Measurements from ENCODE around the gene CDKL5. TPM values are rescaled to one million over a fixed set of nuclear protein-coding genes. Genes with fewer than 3 reads are reported as not detected.

Gene CDKL5
- total RNA-seq, 2 experiments from 2014 or later: 1.2 to 1.4 TPM

GRCh38 chrX:18548996-18549395 lies 123.6 kb downstream of the CDKL5 start:
- no peak for DNase-seq
- no peaks in the 10 kb centered on the region for H3K36me3 Mint-ChIP-seq
- H3K4me3 Mint-ChIP-seq: no peak overlapping the region
- intact Hi-C loops (cut with micrococcal nuclease): no loop called here
- ChIA-PET POLR2A (no interaction called here), CTCF (no interaction called here)
- H3K9me3 Mint-ChIP-seq: no peaks in the 10 kb centered on the region
- H3K27ac Mint-ChIP-seq: no peak overlapping the region
- H3K27me3 Mint-ChIP-seq: no peaks in the 10 kb centered on the region
- H3K4me1 Mint-ChIP-seq (ENCODE audit: low read depth): no peaks in the 10 kb centered on the region

GRCh38 chrX:18549643-18550042 lies 124.2 kb downstream of the CDKL5 start:
- CTCF ChIA-PET: no interaction called here
- DNase-seq: no peak
- no peaks in the 10 kb centered on the region for H3K36me3 Mint-ChIP-seq
- POLR2A ChIA-PET: no interaction called here
- H3K27ac Mint-ChIP-seq: no peak overlapping the region
- H3K4me1 Mint-ChIP-seq (ENCODE audit: low read depth): no peaks in the 10 kb centered on the region
- no peaks in the 10 kb centered on the region for H3K9me3 Mint-ChIP-seq
- intact Hi-C loops (cut with micrococcal nuclease): no loop called here
- H3K27me3 Mint-ChIP-seq: no peaks in the 10 kb centered on the region
- no peak overlapping the region for H3K4me3 Mint-ChIP-seq

- ChIA-PET POLR2A (no interaction called here), CTCF (no interaction called here)
- Mint-ChIP-seq H3K4me3 (no peak overlapping the region), H3K27ac (no peak overlapping the region), H3K9me3 (no peaks in the 10 kb centered on the region), H3K27me3 (no peaks in the 10 kb centered on the region), H3K36me3 (no peaks in the 10 kb centered on the region), H3K4me1 (ENCODE audit: low read depth) (no peaks in the 10 kb centered on the region)
- no peak for DNase-seq
- intact Hi-C loops (cut with micrococcal nuclease): no loop called here
Measured at GRCh38 chrX:18557879-18558278, 132.5 kb downstream of the CDKL5 start.

GRCh38 chrX:18558799-18559198 lies 133.4 kb downstream of the CDKL5 start:
- Mint-ChIP-seq H3K4me1 (ENCODE audit: low read depth) (no peaks in the 10 kb centered on the region), H3K27ac (no peak overlapping the region), H3K27me3 (no peaks in the 10 kb centered on the region), H3K36me3 (no peaks in the 10 kb centered on the region), H3K9me3 (no peaks in the 10 kb centered on the region), H3K4me3 (no peak overlapping the region)
- DNase-seq: no peak
- CTCF ChIA-PET: no interaction called here
- intact Hi-C loops (cut with micrococcal nuclease): no loop called here
- POLR2A ChIA-PET: no interaction called here

GRCh38 chrX:18561020-18561419 lies 135.6 kb downstream of the CDKL5 start:
- H3K27ac Mint-ChIP-seq: no peak overlapping the region
- no peaks in the 10 kb centered on the region for H3K9me3 Mint-ChIP-seq
- intact Hi-C loops (cut with micrococcal nuclease): no loop called here
- H3K27me3 Mint-ChIP-seq: no peaks in the 10 kb centered on the region
- no peaks in the 10 kb centered on the region for H3K4me1 Mint-ChIP-seq (ENCODE audit: low read depth)
- H3K4me3 Mint-ChIP-seq: no peak overlapping the region
- CTCF ChIA-PET: no interaction called here
- DNase-seq: no peak
- POLR2A ChIA-PET: no interaction called here
- H3K36me3 Mint-ChIP-seq: no peaks in the 10 kb centered on the region

- POLR2A ChIA-PET: no interaction called here
- intact Hi-C loops (cut with micrococcal nuclease): no loop called here
Measured at GRCh38 chrX:18565727-18566126, 140.3 kb downstream of the CDKL5 start.

GRCh38 chrX:18566748-18567147 lies 141.3 kb downstream of the CDKL5 start:
- Mint-ChIP-seq H3K9me3 (no peaks in the 10 kb centered on the region), H3K27me3 (no peaks in the 10 kb centered on the region), H3K4me3 (no peak overlapping the region), H3K4me1 (ENCODE audit: low read depth) (no peaks in the 10 kb centered on the region), H3K27ac (no peak overlapping the region), H3K36me3 (peaks cover 5% of the 10 kb centered on the region)
- intact Hi-C loops (cut with micrococcal nuclease): no loop called here
- ChIA-PET CTCF (no interaction called here), POLR2A (no interaction called here)
- DNase-seq: no peak

More at GRCh38 chrX:18565727-18566126, 140.3 kb downstream of the CDKL5 start:
- Mint-ChIP-seq H3K27ac (no peak overlapping the region), H3K4me1 (ENCODE audit: low read depth) (no peaks in the 10 kb centered on the region), H3K4me3 (no peak overlapping the region), H3K36me3 (peaks cover 5% of the 10 kb centered on the region), H3K9me3 (no peaks in the 10 kb centered on the region), H3K27me3 (no peaks in the 10 kb centered on the region)
- CTCF ChIA-PET: no interaction called here
- no peak for DNase-seq

- no peak for DNase-seq
- no peak overlapping the region for H3K27ac Mint-ChIP-seq
- H3K27me3 Mint-ChIP-seq: no peaks in the 10 kb centered on the region
- no peaks in the 10 kb centered on the region for H3K9me3 Mint-ChIP-seq
- no peaks in the 10 kb centered on the region for H3K4me1 Mint-ChIP-seq (ENCODE audit: low read depth)
- H3K36me3 Mint-ChIP-seq: peaks cover 2% of the 10 kb centered on the region
- H3K4me3 Mint-ChIP-seq: no peak overlapping the region
- intact Hi-C loops (cut with micrococcal nuclease): no loop called here
- POLR2A ChIA-PET: no interaction called here
- CTCF ChIA-PET: interaction anchor here (0.6 kb wide), 1 partner anchor 498 kb away, joined by 4 read pairs; no protein-coding TSS in a partner anchor
Measured at GRCh38 chrX:18573556-18573955, 148.1 kb downstream of the CDKL5 start.

GRCh38 chrX:18574591-18574990 lies 149.2 kb downstream of the CDKL5 start:
- Mint-ChIP-seq H3K4me1 (ENCODE audit: low read depth) (no peaks in the 10 kb centered on the region), H3K9me3 (no peaks in the 10 kb centered on the region), H3K4me3 (no peak overlapping the region), H3K27ac (no peak overlapping the region), H3K27me3 (no peaks in the 10 kb centered on the region), H3K36me3 (peaks cover 2% of the 10 kb centered on the region)
- intact Hi-C loops (cut with micrococcal nuclease): no loop called here
- ChIA-PET CTCF (no interaction called here), POLR2A (no interaction called here)
- DNase-seq: no peak

- Mint-ChIP-seq H3K36me3 (no peaks in the 10 kb centered on the region), H3K4me1 (ENCODE audit: low read depth) (no peaks in the 10 kb centered on the region), H3K4me3 (no peak overlapping the region), H3K9me3 (no peaks in the 10 kb centered on the region), H3K27ac (no peak overlapping the region), H3K27me3 (no peaks in the 10 kb centered on the region)
- DNase-seq: no peak
- POLR2A ChIA-PET: no interaction called here
- intact Hi-C loops (cut with micrococcal nuclease): no loop called here
- CTCF ChIA-PET: no interaction called here
Measured at GRCh38 chrX:18575744-18576143, 150.3 kb downstream of the CDKL5 start.

GRCh38 chrX:18577400-18577799 lies 152.0 kb downstream of the CDKL5 start:
- Mint-ChIP-seq H3K9me3 (no peaks in the 10 kb centered on the region), H3K4me1 (ENCODE audit: low read depth) (no peaks in the 10 kb centered on the region), H3K27ac (no peak overlapping the region), H3K36me3 (no peaks in the 10 kb centered on the region), H3K27me3 (no peaks in the 10 kb centered on the region), H3K4me3 (no peak overlapping the region)
- ChIA-PET CTCF (no interaction called here), POLR2A (no interaction called here)
- DNase-seq: no peak
- intact Hi-C loops (cut with micrococcal nuclease): no loop called here

GRCh38 chrX:18578546-18578945 lies 153.1 kb downstream of the CDKL5 start:
- CTCF ChIA-PET: no interaction called here
- intact Hi-C loops (cut with micrococcal nuclease): no loop called here
- Mint-ChIP-seq H3K27me3 (no peaks in the 10 kb centered on the region), H3K4me3 (no peak overlapping the region), H3K27ac (no peak overlapping the region), H3K9me3 (no peaks in the 10 kb centered on the region), H3K4me1 (ENCODE audit: low read depth) (no peaks in the 10 kb centered on the region), H3K36me3 (no peaks in the 10 kb centered on the region)
- POLR2A ChIA-PET: no interaction called here
- DNase-seq: no peak

- H3K9me3 Mint-ChIP-seq: no peaks in the 10 kb centered on the region
- intact Hi-C loops (cut with micrococcal nuclease): no loop called here
Measured at GRCh38 chrX:18579495-18579894, 154.1 kb downstream of the CDKL5 start.

GRCh38 chrX:18582910-18583493 lies 157.6 kb downstream of the CDKL5 start:
- Mint-ChIP-seq H3K27me3 (no peaks in the 10 kb centered on the region), H3K36me3 (no peaks in the 10 kb centered on the region), H3K27ac (no peak overlapping the region), H3K4me1 (ENCODE audit: low read depth) (no peaks in the 10 kb centered on the region), H3K4me3 (no peak overlapping the region), H3K9me3 (no peaks in the 10 kb centered on the region)
- CTCF ChIA-PET: no interaction called here
- DNase-seq: no peak
- intact Hi-C loops (cut with micrococcal nuclease): no loop called here
- POLR2A ChIA-PET: no interaction called here

More at GRCh38 chrX:18579495-18579894, 154.1 kb downstream of the CDKL5 start:
- POLR2A ChIA-PET: no interaction called here
- no peaks in the 10 kb centered on the region for H3K36me3 Mint-ChIP-seq
- CTCF ChIA-PET: no interaction called here
- no peak overlapping the region for H3K27ac Mint-ChIP-seq
- no peaks in the 10 kb centered on the region for H3K27me3 Mint-ChIP-seq
- H3K4me1 Mint-ChIP-seq (ENCODE audit: low read depth): no peaks in the 10 kb centered on the region
- no peak for DNase-seq
- H3K4me3 Mint-ChIP-seq: no peak overlapping the region

All from activated CD4-positive, alpha-beta memory T cell treated with anti-CD3 and anti-CD28 coated beads for 36 hours (primary cell).